ENCODE measurements around the gene CKM. TPM values are rescaled to one million over a fixed set of nuclear protein-coding genes. Genes with fewer than 3 reads are reported as not detected.

CKM gene
- total and polyA plus RNA-seq, 10 of the 15 experiments (the other 5 are each of a cell fraction or from before 2014, with no cell fraction given), result 0.08 to 0.14 (median 0.13) TPM; not detected in 5

GRCh38 chr19:45370410-45371204 is 47.9 kb upstream of the CKM start, which contains the start of gene ERCC2 (continued):
- TF ChIP-seq STAT1 (conservative IDR thresholded peaks at IDR 0.05) (no peak), TCF12 (IDR thresholded peaks at IDR 0.05; ENCODE audit: low read depth, low read length) (no peak), YBX1 (IDR thresholded peaks at IDR 0.05) (no peak), SIX5 (IDR thresholded peaks at IDR 0.05; ENCODE audit: low read depth, low read length, severe bottlenecking) (no peak), NFIC (IDR thresholded peaks at IDR 0.05; ENCODE audit: low read depth, low read length) (no peak), ZNF24 (IDR thresholded peaks at IDR 0.05) (no peak), RELA (IDR thresholded peaks at IDR 0.05; ENCODE audit: borderline replicate concordance, partially characterized antibody) (no peak), GATAD2B (conservative IDR thresholded peaks at IDR 0.05; ENCODE audit: low read depth) (no peak), ZBTB40 (IDR thresholded peaks at IDR 0.05; ENCODE audit: borderline replicate concordance) (no peak), POU2F2 (IDR thresholded peaks at IDR 0.05; ENCODE audit: borderline replicate concordance, low read depth, low read length) (peak; percentile 100), ZBTB11 (CRISPR knock-in tag; IDR thresholded peaks at IDR 0.05) (no peak), USF1 (IDR thresholded peaks at IDR 0.05; ENCODE audit: borderline replicate concordance, extremely low read length, insufficient read depth, low read depth, low read length) (no peak), E2F4 (IDR thresholded peaks at IDR 0.05; ENCODE audit: low read depth, low read length) (no peak), NBN (IDR thresholded peaks at IDR 0.05) (peak; percentile 73; the same call in 1 of the 2 replicates), TARDBP (IDR thresholded peaks at IDR 0.05; ENCODE audit: borderline replicate concordance) (no peak), ZBED1 (IDR thresholded peaks at IDR 0.05; ENCODE audit: borderline replicate concordance) (no peak), CREB1 (IDR thresholded peaks at IDR 0.05; ENCODE audit: low read depth) (peak; percentile 80), ZSCAN29 (IDR thresholded peaks at IDR 0.05) (no peak), CBFB (IDR thresholded peaks at IDR 0.05; ENCODE audit: low read depth) (no peak)
